Thyroid gland (tissue), 4 donors: ENCODE data around the gene GPC5.

Experiments used
- CTCF ChIP-seq, 6 experiments: fragments of 200-600 bp in 3 of 6; fragments of 450-650 bp in 3 of 6; sonication (generic) in 3 of 6; IDR thresholded peaks; one replicate each; pipeline ENCODE4 v1.5.1; 2016 to 2019; ENCODE audit warnings: antibody characterized with exemption in 6 of 6, mild to moderate bottlenecking in 2 of 6, inconsistent platforms in 1 of 6, moderate library complexity in 1 of 6
- POLR2A ChIP-seq, 2 donors: fragments of 450-650 bp; IDR thresholded peaks; one replicate each; pipeline ENCODE4 v1.6.1; 2017; ENCODE audit warnings: antibody characterized with exemption in 2 of 2, mild to moderate bottlenecking in 2 of 2, moderate library complexity in 1 of 2

DNA sequence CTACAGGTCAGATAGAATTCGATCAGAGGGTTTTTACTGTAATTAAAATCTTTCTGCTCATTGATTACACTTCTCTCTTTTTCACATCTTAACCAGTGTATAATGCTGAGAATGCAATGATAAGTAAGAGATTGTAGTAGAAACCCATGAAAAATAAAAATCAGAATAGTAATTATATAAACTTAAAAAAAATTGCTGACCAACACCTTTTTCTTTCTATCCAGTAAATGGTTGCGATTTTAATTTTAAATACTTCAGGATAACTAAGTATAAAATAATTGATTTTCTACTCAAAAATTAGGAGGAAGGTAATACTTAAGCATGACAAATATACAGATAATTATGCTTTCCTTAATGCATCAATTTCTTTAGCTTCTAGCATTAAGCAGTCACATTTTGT is 917.6 kb downstream of the GPC5 start:
- no peak for TF ChIP-seq CTCF (IDR thresholded peaks at IDR 0.05)
- TF ChIP-seq POLR2A (IDR thresholded peaks at IDR 0.05) = no peak
